GM21717 (cell line): Measurements from ENCODE around the gene APMAP.

Experiments used
- ATAC-seq: cut with Tn5 transposase; IDR thresholded peaks from one replicate; pipeline ENCODE4 v1.9.1; 2021; ENCODE audit warnings: mild to moderate bottlenecking, moderate library complexity; ENCODE audit not compliant: unreplicated experiment

The APMAP gene

DNA sequence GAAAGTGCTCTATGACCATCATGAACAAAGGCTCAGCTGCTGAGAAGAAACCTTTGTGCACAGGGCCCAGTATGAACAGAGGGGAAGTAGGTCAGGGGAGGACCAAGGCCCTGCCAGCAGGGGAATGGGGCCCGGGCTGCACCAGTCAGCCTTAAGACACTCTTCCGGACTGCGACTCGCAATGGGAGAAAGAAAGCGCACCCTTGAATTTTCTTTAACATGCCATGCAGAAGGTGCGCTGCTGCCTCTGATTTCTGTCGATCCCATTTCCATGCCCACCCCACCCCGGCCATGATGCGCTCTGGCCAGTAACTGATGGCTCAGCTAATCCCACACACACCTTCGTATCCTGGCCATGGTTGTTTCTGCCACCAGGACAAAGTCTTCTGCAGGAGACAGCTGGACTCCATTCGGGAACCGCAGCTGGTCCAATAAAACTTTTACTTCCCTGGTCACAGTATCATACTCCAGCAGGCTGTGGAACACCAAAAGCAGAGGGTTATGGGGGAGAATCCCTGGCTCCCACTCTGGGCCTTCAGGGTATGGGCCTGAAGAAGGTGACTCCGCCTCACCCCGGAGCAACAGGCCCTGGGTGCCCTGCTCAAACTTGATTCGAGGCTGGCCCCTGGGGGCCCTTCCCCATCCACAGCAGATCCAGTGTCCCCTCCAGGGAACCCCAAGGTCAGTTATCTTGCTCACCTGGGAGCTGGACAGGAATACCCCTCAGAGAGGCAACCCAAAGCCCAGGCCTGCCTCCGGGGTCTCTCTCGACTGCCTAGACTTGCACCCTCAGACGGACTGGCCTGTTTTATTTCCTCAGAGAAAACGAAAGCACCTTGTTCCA lies 23.1 kb downstream of the APMAP start:
- ATAC-seq, result no peak

DNA sequence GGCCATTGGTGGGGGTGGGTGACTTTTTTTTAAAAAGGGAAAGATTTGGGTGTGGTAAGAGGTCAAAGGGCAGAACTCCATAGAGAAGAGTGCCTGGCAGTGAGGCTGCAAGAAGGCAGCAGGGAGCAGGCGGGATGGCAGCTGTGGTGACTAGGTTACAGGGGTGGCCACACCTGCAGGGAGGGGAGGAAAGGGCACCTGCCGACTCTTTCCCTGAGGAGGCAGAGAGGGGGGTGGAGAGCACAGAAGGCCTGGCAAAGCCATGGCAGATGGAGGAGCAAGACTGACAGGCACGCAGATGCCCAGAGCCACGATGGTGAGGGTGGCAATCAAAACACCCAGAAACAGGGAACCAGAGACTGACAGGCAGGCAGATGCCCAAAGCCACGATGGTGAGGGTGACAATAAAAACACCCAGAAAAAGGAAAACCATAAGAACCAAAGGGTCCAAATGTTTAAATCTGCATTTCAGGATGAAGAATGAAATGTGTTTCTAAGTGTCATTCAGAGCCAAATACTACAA lies 24.2 kb downstream of the APMAP start:
- ATAC-seq, result no peak

GRCh38 chr20:24966317-24967012 lies 26.1 kb downstream of the APMAP start:
- no peak for ATAC-seq

DNA sequence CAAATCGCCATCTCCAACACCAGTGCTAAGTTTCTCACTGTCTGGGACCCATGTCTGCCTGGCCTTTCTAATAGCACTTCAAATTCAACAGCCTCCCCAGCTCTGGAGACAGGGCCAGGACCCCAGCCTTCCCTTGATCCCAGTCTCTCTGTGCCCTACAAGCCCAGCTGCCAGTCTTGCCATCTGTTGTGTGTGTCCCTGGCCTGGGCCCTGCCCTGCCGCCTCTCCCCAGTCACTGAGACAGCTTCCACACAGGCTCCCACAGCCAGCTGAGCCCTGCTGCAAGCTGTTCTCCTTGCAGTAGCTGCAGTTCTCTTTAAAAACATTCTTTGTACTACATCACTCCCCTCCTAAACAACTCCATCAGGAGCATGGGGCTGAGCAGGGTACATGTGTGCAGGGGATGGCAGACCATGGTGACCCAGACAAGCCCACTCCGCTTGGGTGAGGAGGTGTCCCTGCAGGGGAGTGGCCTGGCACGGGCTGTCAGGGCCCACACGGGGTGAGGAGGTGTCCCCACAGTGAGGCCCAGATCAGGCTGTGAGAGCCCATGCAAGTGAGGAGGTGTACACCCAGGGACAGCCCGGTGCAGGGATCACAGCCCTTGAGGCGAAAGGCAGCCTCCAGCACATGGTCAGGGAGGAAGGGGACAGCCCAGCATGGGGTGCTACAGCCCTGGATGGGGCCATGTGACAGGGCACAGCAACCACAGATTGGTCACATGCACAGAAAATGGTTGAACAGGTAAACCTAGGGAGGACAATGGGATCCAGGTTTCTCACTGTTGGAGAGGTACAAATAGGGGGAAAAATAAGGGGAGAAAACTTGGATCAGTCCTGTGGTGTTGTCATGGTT lies 27.3 kb downstream of the APMAP start:
- ATAC-seq, result no peak

- ATAC-seq, result no peak
Measured at GRCh38 chr20:24964506-24964840, 28.1 kb downstream of the APMAP start.

GRCh38 chr20:24963672-24964505 lies 28.7 kb downstream of the APMAP start:
- ATAC-seq, result no peak

- no peak for ATAC-seq
Measured at GRCh38 chr20:24962510-24962909, 30.0 kb downstream of the APMAP start.

DNA sequence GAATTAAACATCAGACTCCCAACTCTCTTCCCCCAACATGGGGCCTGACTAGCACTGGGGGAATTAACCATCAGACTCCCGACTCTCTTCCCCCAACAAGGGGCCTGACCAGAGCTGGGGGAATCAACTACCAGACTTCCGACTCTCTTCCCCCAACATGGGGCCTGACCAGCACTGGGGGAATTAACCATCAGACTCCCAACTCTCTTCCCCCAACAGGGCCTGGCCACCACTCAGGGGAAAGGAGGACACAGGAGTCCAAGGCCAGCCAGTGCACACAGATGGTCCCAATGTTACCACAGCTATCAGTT lies 30.4 kb downstream of the APMAP start:
- ATAC-seq, result no peak

DNA sequence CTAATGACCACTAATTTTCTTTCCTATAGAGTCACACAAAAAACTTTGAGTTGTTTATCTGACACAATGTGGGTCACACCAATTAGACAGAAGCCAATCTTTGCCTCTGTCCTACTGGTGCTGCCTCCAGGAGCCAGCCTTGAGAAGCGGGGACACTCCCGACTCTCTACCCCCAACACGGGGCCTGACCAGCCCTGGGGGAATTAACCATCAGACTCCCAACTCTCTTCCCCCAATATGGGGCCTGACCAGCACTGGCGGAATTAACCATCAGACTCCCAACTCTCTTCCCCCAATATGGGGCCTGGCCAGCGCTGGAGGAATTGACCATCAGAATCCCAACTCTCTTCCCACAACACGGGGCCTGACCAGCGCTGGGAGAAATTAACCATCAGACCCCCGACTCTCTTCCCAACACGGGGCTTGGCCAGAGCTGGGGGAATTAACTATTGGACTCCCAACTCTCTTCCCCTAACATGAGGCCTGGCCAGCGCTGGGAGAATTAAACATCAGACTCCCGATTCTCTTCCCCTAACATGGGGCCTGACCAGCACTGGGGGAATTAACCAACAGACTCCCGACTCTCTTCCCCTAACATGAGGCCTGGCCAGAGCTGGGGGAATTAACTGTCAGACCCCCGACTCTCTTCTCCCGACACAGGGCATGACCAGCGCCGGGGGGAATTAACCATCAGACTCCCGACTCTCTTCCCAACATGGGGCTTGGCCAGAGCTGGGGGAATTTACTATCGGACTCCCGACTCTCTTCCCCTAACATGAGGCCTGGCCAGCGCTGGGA lies 31.0 kb downstream of the APMAP start:
- ATAC-seq, result no peak

GRCh38 chr20:24960861-24961260 lies 31.7 kb downstream of the APMAP start:
- ATAC-seq, result no peak

DNA sequence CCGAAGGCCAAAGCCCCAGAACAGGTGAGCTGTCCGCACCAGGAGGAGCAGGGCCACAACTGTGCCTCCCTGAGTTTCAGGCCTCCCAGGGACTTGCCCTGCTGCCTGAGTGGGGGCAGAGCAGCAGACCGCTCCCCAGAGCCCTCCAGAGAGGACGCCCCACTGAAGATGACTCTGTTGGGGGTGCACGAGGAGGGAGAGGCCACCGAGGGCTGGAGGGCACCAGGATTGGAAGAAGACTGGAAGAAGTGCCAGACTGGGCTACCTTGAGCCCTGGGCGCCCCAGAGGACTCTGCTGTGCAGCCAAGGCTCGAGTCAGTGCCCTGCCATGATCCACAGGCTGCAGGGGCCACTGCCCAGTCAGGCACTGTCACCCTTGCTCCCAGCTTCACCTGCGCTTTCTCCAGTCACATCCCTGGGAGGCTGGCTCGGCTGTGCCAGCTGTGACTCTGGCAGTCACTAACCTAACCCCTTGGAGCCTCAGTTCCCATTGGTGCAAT lies 32.2 kb downstream of the APMAP start:
- no peak for ATAC-seq

GRCh38 chr20:24959591-24960301 lies 32.8 kb downstream of the APMAP start:
- ATAC-seq, result no peak

DNA sequence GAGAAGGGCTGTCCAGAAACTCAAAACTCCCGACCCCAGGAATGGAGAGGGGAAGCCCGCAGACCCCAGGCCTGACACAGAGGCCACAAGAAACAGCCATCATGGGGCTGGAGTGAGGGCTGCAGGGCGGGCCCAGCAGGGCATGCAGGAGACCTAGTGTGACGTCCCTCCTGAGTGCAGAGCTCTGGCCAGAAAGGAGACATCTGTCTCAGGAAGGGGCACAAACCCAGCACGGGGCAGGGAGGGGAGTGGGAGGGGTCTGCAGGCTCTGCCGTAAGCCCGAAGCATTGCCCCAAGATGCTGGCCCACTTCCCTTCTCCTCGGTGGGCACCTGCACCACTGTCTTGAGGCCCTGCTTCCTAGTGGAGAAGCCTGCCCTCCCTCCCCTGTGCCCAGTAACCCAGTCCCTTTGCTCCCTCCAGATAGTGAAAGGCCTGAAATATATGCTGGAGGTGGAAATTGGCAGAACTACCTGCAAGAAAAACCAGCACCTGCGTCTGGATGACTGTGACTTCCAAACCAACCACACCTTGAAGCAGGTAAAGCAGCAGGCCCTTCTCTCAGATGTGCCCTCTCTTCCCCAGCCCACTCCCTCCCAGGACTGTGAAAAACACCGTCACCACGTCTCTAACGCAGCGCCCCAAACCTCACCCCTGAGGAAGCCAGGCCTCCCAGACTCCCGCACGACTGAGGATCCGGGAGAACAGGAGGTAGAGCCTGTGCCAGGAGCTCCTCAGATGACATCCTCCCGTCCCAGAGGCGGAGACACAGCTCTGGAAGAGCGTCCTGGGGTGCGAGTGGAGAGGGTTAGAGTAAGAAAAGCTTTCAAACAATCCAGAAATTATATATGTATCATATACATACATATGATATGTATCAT lies 33.8 kb downstream of the APMAP start:
- ATAC-seq, result no peak

- no peak for ATAC-seq
Measured at GRCh38 chr20:24957326-24958016, 35.1 kb downstream of the APMAP start.

- ATAC-seq, result no peak
Measured at GRCh38 chr20:24956001-24956841, 36.3 kb downstream of the APMAP start.

GRCh38 chr20:24955045-24955444 lies 37.5 kb downstream of the APMAP start:
- no peak for ATAC-seq

- ATAC-seq, result no peak
Measured at GRCh38 chr20:24954566-24954965, 38.0 kb downstream of the APMAP start.
